GM13977 (cell line): ENCODE data around the gene DENND2A.

ENCODE experiments used
- DNase-seq: peaks from one replicate; pipeline ENCODE4 v3.0.0; 2012; ENCODE audit warnings: low spot score
- CTCF ChIP-seq: IDR thresholded peaks from 2 replicates; pipeline ENCODE4 v1.5.1; 2012; ENCODE audit warnings: mild to moderate bottlenecking, control low read depth; ENCODE audit not compliant: insufficient read depth; ENCODE audit errors: extremely low read depth, missing control alignments
- in situ Hi-C: fragments of 300-500 bp; cut with MboI; formaldehyde crosslinking; loops from one replicate; pipeline ENCODE4 v1.12.0; 2022; ENCODE audit warnings: low sequenced_read_pairs, low pct_unique_long_range_greater_than_20kb, mixed read lengths, inconsistent platforms; ENCODE audit not compliant: unreplicated experiment

Gene DENND2A

GRCh38 chr7:140684066-140684950 lies 43.7 kb upstream of the DENND2A start:
- no peak for TF ChIP-seq CTCF
- in situ Hi-C loops: no loop called here
- no peak for DNase-seq

DNA sequence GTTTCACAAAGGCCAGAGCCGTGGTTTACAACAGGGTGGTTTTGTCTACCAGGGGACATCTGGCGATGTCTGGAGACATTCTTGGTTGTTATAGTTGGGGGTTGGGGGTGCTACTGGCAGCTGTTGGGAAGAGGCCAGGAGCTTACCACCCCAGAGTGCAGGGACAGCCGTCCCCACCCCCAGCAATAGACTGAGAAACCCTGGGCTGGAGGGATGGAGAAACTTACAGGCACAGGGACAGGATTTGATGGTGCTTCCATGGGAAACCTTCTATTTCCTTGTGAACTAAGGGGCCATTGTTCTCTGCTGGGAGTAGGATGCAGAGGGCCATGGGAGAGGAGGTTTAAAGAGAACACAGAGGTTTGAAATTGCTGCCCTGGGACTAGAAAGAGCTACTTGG lies 43.0 kb upstream of the DENND2A start:
- in situ Hi-C loops: no loop called here
- no peak for DNase-seq
- no peak for TF ChIP-seq CTCF

- no peak for TF ChIP-seq CTCF
These were observed 41.2 kb upstream of the DENND2A start for GRCh38 chr7:140681766-140682165.

DNA sequence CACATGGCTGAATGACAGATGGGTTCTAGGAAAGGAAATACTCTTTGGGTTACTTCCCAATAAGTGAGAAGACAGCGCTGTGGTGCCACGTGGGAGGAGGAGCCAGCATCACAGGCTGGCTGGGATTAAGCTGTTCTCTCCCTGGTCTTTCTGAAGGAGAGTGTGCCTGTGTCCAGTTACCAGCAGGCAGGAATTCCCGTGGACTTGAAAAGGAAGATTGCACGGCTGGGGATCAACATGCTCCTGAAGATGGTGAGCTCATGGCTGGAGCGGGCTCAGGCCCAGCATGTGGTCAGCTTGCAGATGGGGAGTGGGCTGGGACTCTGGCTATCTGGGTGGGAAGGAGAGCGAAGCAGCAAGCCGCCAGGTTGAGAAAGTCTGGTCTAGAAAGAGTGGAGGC lies 40.3 kb upstream of the DENND2A start:
- in situ Hi-C loops: no loop called here
- TF ChIP-seq CTCF: no peak
- DNase-seq: no peak

More at GRCh38 chr7:140681766-140682165, 41.2 kb upstream of the DENND2A start:
- in situ Hi-C loops: no loop called here
- DNase-seq: no peak

GRCh38 chr7:140679186-140679585 lies 38.6 kb upstream of the DENND2A start:
- no peak for DNase-seq
- in situ Hi-C loops: no loop called here
- no peak for TF ChIP-seq CTCF

GRCh38 chr7:140678816-140679130 lies 38.2 kb upstream of the DENND2A start:
- no peak for TF ChIP-seq CTCF

More at GRCh38 chr7:140678816-140679130, 38.2 kb upstream of the DENND2A start:
- DNase-seq: no peak
- in situ Hi-C loops: no loop called here
